Sigmoid colon (tissue), 7 donors: Measurements from ENCODE around the gene UBE2Q1. TPM values are rescaled to one million over a fixed set of nuclear protein-coding genes. Genes with fewer than 3 reads are reported as not detected.
A peak's percentile ranks its signal among the peaks of the same experiment; 100 is the strongest.

Source experiments
- DNase-seq: peaks from one replicate; pipeline ENCODE4 v3.0.0-alpha.2; 2019
- H3K27ac ChIP-seq, 4 donors: fragments of 200-600 bp; sonication (generic); one replicate each; pipeline ENCODE4 v1.5.1; 2016 to 2019; ENCODE audit warnings: mild to moderate bottlenecking in 1 of 4
- H3K27me3 ChIP-seq, 3 donors: fragments of 200-600 bp; sonication (generic); one replicate each; pipeline ENCODE4 v1.5.1; 2019; ENCODE audit warnings: mild to moderate bottlenecking in 1 of 3
- H3K36me3 ChIP-seq, 4 donors: fragments of 200-600 bp; sonication (generic); one replicate each; pipeline ENCODE4 v1.5.1; 2016 to 2019
- H3K4me1 ChIP-seq, 4 donors: fragments of 200-600 bp; sonication (generic); one replicate each; pipeline ENCODE4 v1.5.1; 2017 to 2019
- H3K4me3 ChIP-seq, 4 donors: fragments of 200-600 bp; sonication (generic); one replicate each; pipeline ENCODE4 v1.5.1; 2017 to 2019; ENCODE audit warnings: mild to moderate bottlenecking in 2 of 4, moderate library complexity in 1 of 4
- H3K9me3 ChIP-seq, 4 donors: fragments of 200-600 bp in 3 of 4; sonication (generic) in 3 of 4; one replicate each; pipeline versions ENCODE4 v1.5.1 to v1.6.1; 2013 to 2019
- EP300 ChIP-seq, 4 donors: sonication (generic); formaldehyde crosslinking; IDR thresholded peaks; one replicate each; pipeline ENCODE4 v1.6.1; 2017; ENCODE audit warnings: antibody characterized with exemption in 4 of 4
- POLR2A ChIP-seq, 2 donors: fragments of 450-650 bp; IDR thresholded peaks; one replicate each; pipeline ENCODE4 v1.6.1; 2016; ENCODE audit warnings: antibody characterized with exemption in 2 of 2, mild to moderate bottlenecking in 2 of 2, moderate library complexity in 2 of 2
- POLR2AphosphoS5 ChIP-seq, 4 donors: sonication (generic); formaldehyde crosslinking; IDR thresholded peaks; one replicate each; pipeline ENCODE4 v1.6.1; 2017; ENCODE audit warnings: antibody characterized with exemption in 4 of 4
- WGBS, 2 donors: extraction: QIAGEN DNeasy Blood & Tissue Kit; methylation state at CpG; one replicate each; pipeline ENCODE4 v1.1.7; 2013; 5-methylcytosine and 5-hydroxymethylcytosine counted together
- intact Hi-C: fragments of 100-400 bp; cut with DNase I; formaldehyde crosslinking; loops from one replicate; pipeline ENCODE4 v1.15.1; 2023
- polyA plus RNA-seq, 3 donors: library from polyadenylated mRNA; stranded (reverse); fragments of 200-250 nt; gene quantifications; one replicate each; pipeline ENCODE4 v1.2.3, GENCODE V29; 2013
- total RNA-seq, 4 donors: library from RNA; depleted of rRNA; stranded (reverse); fragments of >200 nt; gene quantifications; one replicate each; pipeline ENCODE4 v1.1.0, GENCODE V29; 2016
- TF ChIP-seq, protein P1 (sequence below), 4 experiments: fragments of 450-650 bp in 3 of 4; fragments of 200-600 bp in 1 of 4; IDR thresholded peaks; one replicate each; pipeline ENCODE4 v1.5.1; 2016 to 2019; ENCODE audit warnings: antibody characterized with exemption in 4 of 4, mild to moderate bottlenecking in 3 of 4, moderate library complexity in 2 of 4
- donor health status: healthy with polysubstance abuse.
- donor health status: Bipolar disorder and iron deficiency.
- donor health status: healthy.

Gene UBE2Q1
- total and polyA plus RNA-seq, 7 donors, result 15.1 to 40.7 (median 18.9) TPM

DNA sequence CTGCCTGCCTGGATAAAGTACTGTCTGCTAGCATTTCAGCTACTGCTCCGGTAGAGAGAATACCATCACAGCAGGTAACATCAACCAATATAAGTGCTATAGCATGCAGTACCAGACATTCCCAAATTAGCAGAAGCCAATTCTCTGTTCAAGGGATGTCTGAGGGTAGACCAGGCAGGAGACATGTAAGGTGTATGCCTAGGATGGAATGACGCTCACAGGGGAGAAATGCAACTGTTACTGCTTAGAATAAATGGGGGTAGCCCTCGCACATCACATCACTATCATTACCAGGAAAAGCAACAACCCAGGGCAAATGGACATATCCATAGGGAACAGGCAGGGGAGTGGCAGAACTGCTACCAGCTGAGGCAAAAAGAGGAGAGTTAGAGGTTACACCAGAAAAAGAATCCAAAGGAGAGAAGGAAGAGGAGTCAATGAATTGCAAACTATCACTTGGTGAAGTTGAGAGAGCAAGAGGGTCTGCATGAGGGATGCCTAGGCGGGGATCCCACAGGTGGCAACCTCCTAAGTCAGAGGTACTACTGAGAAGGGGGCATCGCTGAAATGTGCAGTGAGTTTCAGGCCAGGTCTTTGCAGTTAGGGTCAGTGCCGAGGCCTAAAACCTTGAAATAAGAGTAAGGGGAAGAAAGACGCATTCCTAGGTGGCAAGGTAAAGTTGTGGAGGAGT lies 1.1 kb downstream of the UBE2Q1 start:
- Histone ChIP-seq H3K27ac (peak overlapping the region; percentile 94 to 96 (median 94)), H3K4me1 (peaks cover 0 to 53% (median 47%) of the 10 kb centered on the region in 4 donors), H3K36me3 (peaks cover 5 to 37% (median 29%) of the 10 kb centered on the region in 4 donors), H3K27me3 (no peaks in the 10 kb centered on the region), H3K9me3 (no peaks in the 10 kb centered on the region), H3K4me3 (peak overlapping the region; percentile 79 to 95 (median 88))
- no peak for DNase-seq
- TF ChIP-seq EP300 (IDR thresholded peaks at IDR 0.05), result no peak
- TF ChIP-seq POLR2A (IDR thresholded peaks at IDR 0.05), result no peak
- no peak for TF ChIP-seq POLR2AphosphoS5 (IDR thresholded peaks at IDR 0.05)
- TF ChIP-seq, protein P1, sequence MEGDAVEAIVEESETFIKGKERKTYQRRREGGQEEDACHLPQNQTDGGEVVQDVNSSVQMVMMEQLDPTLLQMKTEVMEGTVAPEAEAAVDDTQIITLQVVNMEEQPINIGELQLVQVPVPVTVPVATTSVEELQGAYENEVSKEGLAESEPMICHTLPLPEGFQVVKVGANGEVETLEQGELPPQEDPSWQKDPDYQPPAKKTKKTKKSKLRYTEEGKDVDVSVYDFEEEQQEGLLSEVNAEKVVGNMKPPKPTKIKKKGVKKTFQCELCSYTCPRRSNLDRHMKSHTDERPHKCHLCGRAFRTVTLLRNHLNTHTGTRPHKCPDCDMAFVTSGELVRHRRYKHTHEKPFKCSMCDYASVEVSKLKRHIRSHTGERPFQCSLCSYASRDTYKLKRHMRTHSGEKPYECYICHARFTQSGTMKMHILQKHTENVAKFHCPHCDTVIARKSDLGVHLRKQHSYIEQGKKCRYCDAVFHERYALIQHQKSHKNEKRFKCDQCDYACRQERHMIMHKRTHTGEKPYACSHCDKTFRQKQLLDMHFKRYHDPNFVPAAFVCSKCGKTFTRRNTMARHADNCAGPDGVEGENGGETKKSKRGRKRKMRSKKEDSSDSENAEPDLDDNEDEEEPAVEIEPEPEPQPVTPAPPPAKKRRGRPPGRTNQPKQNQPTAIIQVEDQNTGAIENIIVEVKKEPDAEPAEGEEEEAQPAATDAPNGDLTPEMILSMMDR (IDR thresholded peaks at IDR 0.05), result no peak
- WGBS, 2 donors, result 5 to 19% methylated on average over 7 of the region's 7 CpGs
- intact Hi-C loops, result loop anchor here (5.0 to 10.0 kb wide), 3 partner anchors 150 to 497 kb away; partner anchors contain the start of genes ADAM15, ATP8B2 and IL6R

DNA sequence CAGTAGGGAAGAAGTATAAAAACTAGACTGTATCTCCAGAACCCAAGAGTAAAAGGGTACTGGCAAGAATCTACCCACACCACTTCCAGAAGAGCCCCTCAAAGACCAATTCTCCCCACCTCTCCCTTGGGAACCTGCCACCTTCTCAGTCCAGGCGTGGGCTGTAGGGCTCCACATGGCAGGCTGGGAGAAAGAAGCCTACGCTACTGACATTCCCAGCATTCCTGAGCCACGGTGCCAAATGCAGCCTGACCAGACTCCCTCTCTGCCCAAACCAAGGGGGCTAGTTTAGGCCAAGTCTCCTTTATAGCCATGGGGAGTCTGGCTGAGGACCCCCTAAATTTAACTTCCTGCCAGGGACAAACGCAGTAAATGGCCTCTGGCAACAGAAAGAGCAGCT lies 2.0 kb downstream of the UBE2Q1 start:
- WGBS, 2 donors, result 42 to 47% methylated on average over 4 of the region's 4 CpGs

DNA sequence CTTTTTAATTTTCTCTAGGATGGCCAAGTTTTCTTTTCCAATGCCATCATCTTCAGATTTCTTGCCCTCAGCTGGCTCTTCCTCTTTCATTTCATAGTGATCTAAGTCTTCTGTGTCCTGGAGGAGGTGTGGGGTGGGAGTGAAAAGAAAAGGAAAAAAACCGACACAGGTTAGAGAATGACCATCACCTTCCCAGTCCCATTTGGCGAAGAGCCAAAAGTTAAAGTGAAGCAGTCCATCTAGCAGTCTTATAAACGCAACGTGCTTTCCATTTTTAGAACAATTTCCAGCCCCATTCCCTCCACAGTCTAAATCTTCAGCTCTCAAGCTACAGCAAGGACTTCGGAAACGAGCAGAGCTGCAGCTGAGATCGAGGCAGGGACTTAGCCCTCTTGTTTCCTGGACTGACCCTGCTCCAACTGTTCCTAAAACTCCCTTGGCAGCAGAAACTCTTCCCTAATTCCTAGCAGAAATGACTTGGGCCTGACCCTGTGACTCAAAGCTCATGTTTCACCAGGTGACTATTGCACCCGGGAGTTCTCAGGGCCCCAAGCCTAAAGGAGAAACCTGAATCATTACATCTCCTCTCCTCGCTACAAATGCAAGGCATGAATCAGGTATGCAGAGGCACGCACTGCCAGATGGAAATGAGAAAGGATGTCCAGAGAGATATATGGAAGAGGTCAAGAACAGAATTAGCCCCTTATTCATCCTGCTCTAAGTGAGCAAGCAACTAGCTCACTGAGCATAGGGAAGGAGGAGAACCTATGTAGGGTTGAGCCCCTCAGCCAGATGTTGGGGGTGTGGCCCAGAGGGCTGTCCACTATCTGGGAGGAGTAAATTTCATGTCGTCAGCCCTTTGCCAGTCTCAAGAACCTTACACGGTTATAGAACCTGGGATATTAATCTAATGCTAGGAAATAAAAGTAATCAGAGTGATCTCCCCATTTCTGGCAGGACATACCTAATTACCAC lies 5.1 kb downstream of the UBE2Q1 start:
- H3K4me1 ChIP-seq, result peaks cover 0 to 52% (median 44%) of the 10 kb centered on the region in 4 donors
- TF ChIP-seq POLR2A (IDR thresholded peaks at IDR 0.05) (no peak), EP300 (IDR thresholded peaks at IDR 0.05) (no peak)
- no peaks in the 10 kb centered on the region for H3K27me3 ChIP-seq
- H3K4me3 ChIP-seq, result no peak overlapping the region
- peaks cover 30 to 76% (median 65%) of the 10 kb centered on the region in 4 donors for H3K36me3 ChIP-seq
- peak overlapping the region; percentile 18 to 59 (median 44) for H3K27ac ChIP-seq
- no peak for DNase-seq
- intact Hi-C loops, result loop anchor here (10.0 kb wide), 1 partner anchor 501 kb away; the partner anchor contains the start of gene ADAM15
- no peaks in the 10 kb centered on the region for H3K9me3 ChIP-seq
- WGBS, 2 donors, result 74 to 83% methylated on average over 12 of the region's 12 CpGs

More for the DNA sequence above, 2.0 kb downstream of the UBE2Q1 start:
- peak overlapping the region in 3 of 4 donors; percentile 79 to 95 (median 94) for H3K4me3 ChIP-seq
- H3K9me3 ChIP-seq, result no peaks in the 10 kb centered on the region
- H3K4me1 ChIP-seq, result peaks cover 0 to 53% (median 47%) of the 10 kb centered on the region in 4 donors
- H3K27me3 ChIP-seq, result no peaks in the 10 kb centered on the region
- H3K27ac ChIP-seq, result peak overlapping the region; percentile 4 to 96 (median 94)
- TF ChIP-seq POLR2A (IDR thresholded peaks at IDR 0.05) (no peak), EP300 (IDR thresholded peaks at IDR 0.05) (no peak), POLR2AphosphoS5 (IDR thresholded peaks at IDR 0.05) (no peak)
- TF ChIP-seq, protein P1 (IDR thresholded peaks at IDR 0.05), result no peak
- DNase-seq, result no peak
- peaks cover 14 to 46% (median 39%) of the 10 kb centered on the region in 4 donors for H3K36me3 ChIP-seq
- intact Hi-C loops, result loop anchor here (5.0 to 10.0 kb wide), 3 partner anchors 149 to 498 kb away; partner anchors contain the start of genes ADAM15, ATP8B2 and IL6R

DNA sequence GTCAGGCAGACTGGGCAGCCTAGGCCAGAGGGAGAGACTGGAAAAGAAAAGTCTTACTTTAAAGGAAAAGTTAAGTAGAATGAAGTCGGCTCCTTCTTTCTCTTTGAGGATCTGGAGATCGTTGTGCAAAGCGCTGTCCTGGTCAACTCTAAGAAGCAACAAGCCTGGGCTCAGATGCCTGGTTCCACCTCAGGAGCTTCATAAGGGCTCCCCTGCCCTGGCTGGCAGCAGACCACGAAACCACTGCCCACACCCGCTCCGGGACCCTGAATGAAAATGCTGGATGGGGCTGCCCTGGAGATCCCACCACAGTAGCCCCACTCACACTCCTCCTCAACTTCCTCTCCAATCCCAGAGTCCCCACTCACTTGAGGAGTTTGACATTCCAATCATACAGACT lies 6.4 kb downstream of the UBE2Q1 start:
- Histone ChIP-seq H3K4me1 (peaks cover 0 to 47% (median 36%) of the 10 kb centered on the region in 4 donors), H3K9me3 (no peaks in the 10 kb centered on the region), H3K27ac (no peak overlapping the region), H3K27me3 (no peaks in the 10 kb centered on the region), H3K36me3 (peaks cover 30 to 76% (median 65%) of the 10 kb centered on the region in 4 donors), H3K4me3 (no peak overlapping the region)
- intact Hi-C loops, result loop anchor here (10.0 kb wide), 1 partner anchor 503 kb away; the partner anchor contains the start of gene ADAM15
- 89 to 91% methylated on average over 6 of the region's 6 CpGs for WGBS, 2 donors
- no peak for TF ChIP-seq EP300 (IDR thresholded peaks at IDR 0.05)
- no peak for TF ChIP-seq POLR2A (IDR thresholded peaks at IDR 0.05)
- TF ChIP-seq, protein P1 (IDR thresholded peaks at IDR 0.05), result no peak
- TF ChIP-seq POLR2AphosphoS5 (IDR thresholded peaks at IDR 0.05), result no peak
- DNase-seq, result no peak
